ENCODE measurements around the gene ATF6.

GRCh38 chr1:161771161-161771560 lies 5.0 kb downstream of the ATF6 start:
- no peak for TF ChIP-seq CTCF (conservative IDR thresholded peaks at IDR 0.05 in 1 of 2, IDR thresholded peaks at IDR 0.05 in 1 of 2; ENCODE audit: low read depth in 1 of 2, low read length in 2 of 2)
- no peak for TF ChIP-seq EZH2 (IDR thresholded peaks at IDR 0.05; ENCODE audit: low read length, missing control alignments)

Data from fibroblast of lung (primary cell).